GM12873 (cell line): ENCODE measurements around the gene PIMREG.

Experiments
- CTCF ChIP-seq: IDR thresholded peaks from 2 replicates; pipeline ENCODE4 v1.5.1; 2012; ENCODE audit warnings: low read depth, mild to moderate bottlenecking, moderate library complexity, low read length, control low read depth; ENCODE audit not compliant: insufficient read depth; ENCODE audit errors: missing control alignments

PIMREG gene

DNA sequence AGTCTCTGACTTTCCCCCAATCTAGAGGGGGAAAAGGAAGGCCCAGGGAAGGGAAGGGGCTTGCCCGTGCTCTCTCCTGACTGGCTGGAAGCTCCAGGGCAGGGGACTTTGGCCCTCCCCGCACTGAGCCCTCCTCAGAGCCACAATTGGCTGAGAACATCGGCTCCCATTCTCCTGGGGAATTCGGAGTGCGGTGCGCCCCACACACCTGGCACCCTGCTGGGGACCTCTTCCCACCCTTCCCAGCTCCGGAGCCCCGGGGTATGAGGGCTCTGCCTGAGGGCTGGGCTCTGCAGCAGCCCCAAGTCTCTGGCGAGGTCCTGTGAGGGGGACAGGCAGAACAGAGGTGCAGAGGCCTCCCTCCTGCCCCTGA, 36.0 kb downstream of the PIMREG start:
- no peak for TF ChIP-seq CTCF

GRCh38 chr17:6482105-6482455, 37.8 kb downstream of the PIMREG start:
- TF ChIP-seq CTCF, result no peak

DNA sequence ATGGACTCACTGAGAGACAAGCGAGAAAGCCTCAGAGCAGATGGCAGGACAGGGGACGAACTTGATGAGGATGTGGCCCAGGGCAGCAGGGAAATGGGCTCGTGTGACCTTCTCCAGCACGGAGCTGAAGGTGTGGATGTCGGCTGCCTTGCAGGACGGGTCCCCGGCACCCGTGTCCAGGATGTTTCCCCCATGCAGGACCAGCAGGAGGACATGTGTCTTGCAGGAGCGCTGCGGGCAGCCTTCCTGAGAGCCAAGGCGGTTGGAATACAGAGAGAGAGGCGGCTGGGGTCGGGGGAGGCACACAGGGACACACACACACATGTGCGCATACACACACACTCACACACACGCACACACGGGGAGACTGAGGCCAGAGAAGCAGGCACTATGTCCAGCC, 39.3 kb downstream of the PIMREG start:
- TF ChIP-seq CTCF, result no peak

DNA sequence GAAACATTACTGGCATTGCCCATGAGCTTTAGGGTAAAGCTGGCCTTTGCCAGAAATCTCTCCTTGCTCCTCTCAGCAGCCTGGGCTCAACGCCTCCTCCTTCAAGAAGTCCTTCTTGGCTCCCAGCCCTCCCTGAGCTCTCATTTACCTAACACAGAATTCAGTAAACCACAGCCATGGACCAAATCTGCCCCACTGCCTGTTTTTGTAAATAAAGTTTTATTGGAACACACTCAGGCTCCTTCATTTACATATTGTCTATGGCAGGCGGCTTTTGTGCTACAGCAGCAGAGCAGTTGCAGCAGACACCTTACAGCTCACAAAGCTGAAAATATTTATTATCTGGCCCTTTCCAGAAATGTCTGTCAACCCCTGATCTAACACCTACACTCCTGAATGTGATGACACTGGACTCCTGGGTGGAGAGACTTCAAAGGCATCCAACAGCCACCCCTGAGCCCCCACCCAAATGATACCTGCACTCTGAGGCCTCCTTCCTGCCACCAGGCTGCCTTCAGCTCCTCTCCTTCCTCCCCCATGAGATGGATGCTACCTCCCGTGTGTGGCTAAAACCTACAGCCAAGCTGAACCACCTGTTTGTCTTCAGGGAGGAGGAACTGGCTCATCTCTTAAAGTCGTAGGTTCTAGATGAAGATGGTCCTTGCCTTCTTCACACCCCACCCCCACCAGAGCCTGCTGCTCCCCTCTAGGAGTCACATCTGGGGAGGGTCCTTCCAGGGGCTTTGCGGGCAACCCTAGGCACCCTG, 41.6 kb downstream of the PIMREG start:
- TF ChIP-seq CTCF, result no peak

GRCh38 chr17:6487251-6488007, 43.2 kb downstream of the PIMREG start:
- TF ChIP-seq CTCF, result no peak

DNA sequence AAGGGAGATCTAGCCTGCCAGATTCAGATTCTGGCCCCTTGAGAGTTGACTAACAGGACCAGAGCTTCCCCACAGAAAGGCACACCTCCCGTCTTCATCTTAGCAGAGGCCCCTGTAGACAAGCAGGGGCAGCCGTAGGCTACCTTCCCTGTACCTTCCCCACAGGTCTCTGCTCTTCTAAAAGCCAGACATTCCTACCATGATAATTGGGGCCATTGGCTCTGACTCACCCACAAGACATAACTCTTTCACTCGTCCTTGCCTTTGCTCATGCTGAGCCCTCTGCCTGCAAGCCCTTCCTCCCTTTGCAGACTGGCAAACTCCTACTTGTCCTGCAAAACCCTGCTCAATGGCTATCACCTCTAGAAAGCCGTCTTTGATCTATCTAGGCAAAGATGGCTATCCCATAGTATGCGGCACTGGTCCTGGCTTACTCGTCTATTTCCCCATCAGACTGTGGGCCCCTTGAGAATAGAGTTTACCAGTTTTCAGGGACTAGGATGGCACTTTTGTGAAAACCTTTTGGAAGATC, 43.8 kb downstream of the PIMREG start:
- no peak for TF ChIP-seq CTCF

GRCh38 chr17:6489016-6489550, 44.8 kb downstream of the PIMREG start:
- TF ChIP-seq CTCF, result no peak
